PC-9 (cell line): ENCODE data around the gene LSS. TPM values are rescaled to one million over a fixed set of nuclear protein-coding genes. Genes with fewer than 3 reads are reported as not detected.

Source experiments
- BruUV-seq: library from RNA; stranded (reverse); fragments of 400-500 nt; replicated peaks from 2 replicates; lab custom pipeline; 2021; lab: Mats Ljungman, UMichigan
- CTCF ChIA-PET: fragments of 300-600 bp; sonication (Branson Sonifier 250); formaldehyde crosslinking; loops from one replicate; lab custom pipeline; 2022; ENCODE audit warnings: antibody characterized with exemption; lab: Charles Lee
- POLR2A ChIA-PET: fragments of 300-600 bp; sonication (Branson Sonifier 250); formaldehyde crosslinking; loops from one replicate; lab custom pipeline; 2022; ENCODE audit warnings: antibody characterized with exemption; ENCODE audit not compliant: unreplicated experiment; lab: Charles Lee
- DNase-seq, 2 experiments: peaks; one replicate each; pipeline versions ENCODE4 v3.0.0 to v3.0.0-alpha.2; 2015 to 2022; ENCODE audit warnings: mixed read lengths in 1 of 2
- H2AFZ ChIP-seq: fragments of 200-600 bp; sonication (generic); 2 replicates; pipeline ENCODE4 v1.8.1; 2017; ENCODE audit warnings: antibody characterized with exemption
- H3F3A ChIP-seq: fragments of 200-600 bp; sonication (generic); 2 replicates; pipeline ENCODE4 v1.8.1; 2017; ENCODE audit warnings: antibody characterized with exemption, mild to moderate bottlenecking, low read depth; ENCODE audit not compliant: insufficient read depth
- H3K27ac ChIP-seq: fragments of 200-600 bp; sonication (generic); 2 replicates; pipeline ENCODE4 v1.6.1; 2016; ENCODE audit warnings: mixed run types
- H3K27me3 ChIP-seq: fragments of 200-600 bp; sonication (generic); 2 replicates; pipeline ENCODE4 v1.6.1; 2016; ENCODE audit warnings: low read depth, mixed run types; ENCODE audit not compliant: insufficient read depth
- H3K36me3 ChIP-seq: fragments of 200-600 bp; sonication (generic); 2 replicates; pipeline ENCODE4 v1.6.1; 2016; ENCODE audit warnings: low read depth, mixed run types
- H3K4me1 ChIP-seq: fragments of 200-600 bp; sonication (generic); replicated peaks from 2 replicates; pipeline ENCODE4 v1.6.1; 2016; ENCODE audit warnings: mixed run types; ENCODE audit not compliant: insufficient read depth
- H3K4me2 ChIP-seq: fragments of 200-600 bp; sonication (generic); 2 replicates; pipeline ENCODE4 v1.6.1; 2017; ENCODE audit warnings: mixed run types
- H3K4me3 ChIP-seq: fragments of 200-600 bp; sonication (generic); 2 replicates; pipeline ENCODE4 v1.6.1; 2016; ENCODE audit warnings: mixed run types
- H3K79me2 ChIP-seq: fragments of 200-600 bp; sonication (generic); 2 replicates; pipeline ENCODE4 v1.6.1; 2017; ENCODE audit warnings: low read depth, mixed run types
- H3K9me2 ChIP-seq: fragments of 200-600 bp; sonication (generic); 2 replicates; pipeline ENCODE4 v1.8.1; 2017; ENCODE audit warnings: mild to moderate bottlenecking; ENCODE audit not compliant: insufficient read depth
- H3K9me3 ChIP-seq: fragments of 200-600 bp; sonication (generic); 2 replicates; pipeline ENCODE4 v1.8.1; 2016; ENCODE audit warnings: low read depth; ENCODE audit not compliant: insufficient read depth
- H4K20me1 ChIP-seq: fragments of 200-600 bp; sonication (generic); 2 replicates; pipeline ENCODE4 v1.8.1; 2017; ENCODE audit not compliant: insufficient read depth
- EZH2 ChIP-seq: fragments of 200-600 bp; sonication (generic); IDR thresholded peaks from 2 replicates; pipeline ENCODE4 v1.8.0; 2017; ENCODE audit warnings: antibody characterized with exemption, low read depth
- intact Hi-C: fragments of 100-400 bp; cut with micrococcal nuclease; formaldehyde crosslinking; loops from one replicate; pipeline ENCODE4 v1.10.0; 2022; ENCODE audit not compliant: unreplicated experiment
- total RNA-seq: library from RNA; stranded (reverse); gene quantifications from 2 replicates; pipeline ENCODE4 v1.2.3, GENCODE V29; 2021
- TF ChIP-seq, protein P1 (sequence below): fragments of 200-600 bp; sonication (generic); conservative IDR thresholded peaks from 2 replicates; pipeline ENCODE4 v1.6.1; 2017; ENCODE audit warnings: mixed run types, antibody characterized with exemption, mild to moderate bottlenecking, moderate library complexity

The LSS gene
- total RNA-seq, 1 experiment from 2014 or later = 92.3 TPM

DNA sequence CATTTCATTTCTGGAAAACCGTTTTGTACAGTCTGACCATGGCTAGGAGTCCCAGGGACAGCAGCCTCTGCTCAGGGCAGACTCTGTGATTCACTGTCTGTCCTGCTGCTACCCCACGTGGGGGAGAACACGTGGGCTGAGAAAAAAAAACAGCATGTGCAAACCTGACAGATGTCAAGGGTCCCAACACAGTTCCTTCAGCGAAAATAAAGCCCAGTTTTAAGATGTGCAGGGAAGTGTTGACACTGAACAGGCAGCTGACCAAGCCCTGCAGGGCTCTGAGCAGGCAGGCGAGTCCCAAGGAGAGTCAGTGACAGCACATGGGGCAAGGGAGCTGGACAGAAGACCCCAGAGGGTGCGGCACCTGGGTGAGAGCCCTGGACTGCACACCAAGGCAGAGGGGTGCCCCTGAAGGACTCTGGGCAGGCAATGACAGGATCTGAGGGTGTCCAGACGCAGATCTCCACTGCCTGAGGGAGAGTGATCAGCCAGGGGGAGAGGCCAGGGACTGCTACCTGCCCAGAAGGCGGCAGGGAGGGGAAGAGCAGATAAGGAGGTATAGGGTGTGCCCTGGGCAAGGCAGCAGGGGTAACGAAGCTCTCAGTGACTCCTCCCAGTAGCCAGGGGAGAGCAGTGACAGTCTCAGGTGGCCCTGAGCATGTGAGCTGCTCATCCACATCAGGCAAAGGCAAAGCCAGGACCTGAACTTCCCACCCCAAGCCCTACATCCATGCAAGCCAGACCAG is 39.2 kb downstream of the LSS start:
- H3F3A ChIP-seq = peaks cover 11% of the 10 kb centered on the region
- no peak overlapping the region for H2AFZ ChIP-seq
- no peaks in the 10 kb centered on the region for H3K79me2 ChIP-seq
- intact Hi-C loops = no loop called here
- no peak overlapping the region for H3K4me2 ChIP-seq
- no peak overlapping the region for H3K27ac ChIP-seq
- TSS peak; percentile 39 for BruUV-seq
- no peaks in the 10 kb centered on the region for H3K9me2 ChIP-seq
- H3K9me3 ChIP-seq = no peaks in the 10 kb centered on the region
- CTCF ChIA-PET = no interaction called here
- H3K36me3 ChIP-seq = no peaks in the 10 kb centered on the region
- H3K4me1 ChIP-seq = peaks cover 16% of the 10 kb centered on the region
- peaks cover 3% of the 10 kb centered on the region; the same call in 1 of the 2 replicates for H4K20me1 ChIP-seq
- no peak for DNase-seq
- TF ChIP-seq, protein P1, sequence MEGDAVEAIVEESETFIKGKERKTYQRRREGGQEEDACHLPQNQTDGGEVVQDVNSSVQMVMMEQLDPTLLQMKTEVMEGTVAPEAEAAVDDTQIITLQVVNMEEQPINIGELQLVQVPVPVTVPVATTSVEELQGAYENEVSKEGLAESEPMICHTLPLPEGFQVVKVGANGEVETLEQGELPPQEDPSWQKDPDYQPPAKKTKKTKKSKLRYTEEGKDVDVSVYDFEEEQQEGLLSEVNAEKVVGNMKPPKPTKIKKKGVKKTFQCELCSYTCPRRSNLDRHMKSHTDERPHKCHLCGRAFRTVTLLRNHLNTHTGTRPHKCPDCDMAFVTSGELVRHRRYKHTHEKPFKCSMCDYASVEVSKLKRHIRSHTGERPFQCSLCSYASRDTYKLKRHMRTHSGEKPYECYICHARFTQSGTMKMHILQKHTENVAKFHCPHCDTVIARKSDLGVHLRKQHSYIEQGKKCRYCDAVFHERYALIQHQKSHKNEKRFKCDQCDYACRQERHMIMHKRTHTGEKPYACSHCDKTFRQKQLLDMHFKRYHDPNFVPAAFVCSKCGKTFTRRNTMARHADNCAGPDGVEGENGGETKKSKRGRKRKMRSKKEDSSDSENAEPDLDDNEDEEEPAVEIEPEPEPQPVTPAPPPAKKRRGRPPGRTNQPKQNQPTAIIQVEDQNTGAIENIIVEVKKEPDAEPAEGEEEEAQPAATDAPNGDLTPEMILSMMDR = no peak
- no peak for TF ChIP-seq EZH2
- POLR2A ChIA-PET = no interaction called here
- no peak overlapping the region for H3K4me3 ChIP-seq
- H3K27me3 ChIP-seq = no peaks in the 10 kb centered on the region

DNA sequence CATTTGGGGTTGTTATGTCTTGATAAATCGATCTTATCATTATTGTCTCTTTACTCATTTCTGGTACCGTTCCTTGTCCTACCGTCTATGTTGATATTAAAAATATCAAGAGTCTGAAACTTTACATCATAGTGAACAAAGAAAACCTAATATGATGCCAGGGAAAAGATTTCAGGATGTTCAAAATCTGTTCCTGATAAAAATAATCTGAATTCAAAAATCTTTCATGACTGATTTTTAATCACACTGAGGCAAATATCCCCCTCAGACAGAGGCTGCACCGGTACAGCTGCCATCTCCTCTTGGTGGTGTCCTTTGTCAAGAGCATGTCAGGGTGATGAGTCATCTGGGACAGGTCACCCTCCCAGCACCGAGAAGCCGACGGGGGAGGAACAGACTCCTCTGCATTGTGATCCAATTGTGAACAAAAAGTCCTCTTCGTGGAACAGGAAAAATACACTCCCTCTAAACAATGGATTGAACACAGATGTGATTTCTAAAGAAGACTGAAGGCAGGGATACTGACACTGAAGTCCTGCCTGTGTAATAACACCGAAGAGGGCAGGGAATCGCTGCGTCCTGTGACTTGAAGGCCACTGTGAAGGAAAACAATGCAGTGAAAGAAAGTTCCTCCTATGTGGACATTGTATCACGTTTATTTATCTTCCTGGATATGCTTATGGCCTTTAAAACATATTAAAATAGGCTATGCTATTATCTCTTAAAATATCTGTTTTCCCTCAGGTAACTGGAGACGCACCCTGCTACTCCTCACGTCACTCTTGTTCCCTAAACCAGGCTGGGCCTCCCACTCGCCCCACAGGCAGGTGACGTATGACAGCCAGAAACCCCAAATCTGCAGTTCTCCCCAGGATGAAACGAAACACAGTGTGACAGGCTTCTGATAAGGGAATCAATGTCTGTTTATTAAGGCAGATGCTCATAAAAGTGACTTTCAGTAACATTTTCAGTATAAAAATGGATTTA is 40.1 kb downstream of the LSS start:
- Histone ChIP-seq H3K4me3 (no peak overlapping the region), H3K9me3 (no peaks in the 10 kb centered on the region), H2AFZ (no peak overlapping the region), H3F3A (peaks cover 11% of the 10 kb centered on the region), H3K36me3 (no peaks in the 10 kb centered on the region), H3K27ac (no peak overlapping the region), H4K20me1 (peaks cover 3% of the 10 kb centered on the region; the same call in 1 of the 2 replicates), H3K4me1 (peaks cover 16% of the 10 kb centered on the region), H3K79me2 (no peaks in the 10 kb centered on the region), H3K9me2 (no peaks in the 10 kb centered on the region), H3K27me3 (no peaks in the 10 kb centered on the region), H3K4me2 (peak overlapping the region; percentile 37)
- no peak for TF ChIP-seq EZH2
- TF ChIP-seq, protein P1 = no peak
- DNase-seq = peak; percentile 65 to 72
- no TSS peak for BruUV-seq
- CTCF ChIA-PET = no interaction called here
- POLR2A ChIA-PET = no interaction called here
- intact Hi-C loops = loop anchor here (1.0 kb wide), 1 partner anchor 40 kb away; the partner anchor contains the start of gene LSS

DNA sequence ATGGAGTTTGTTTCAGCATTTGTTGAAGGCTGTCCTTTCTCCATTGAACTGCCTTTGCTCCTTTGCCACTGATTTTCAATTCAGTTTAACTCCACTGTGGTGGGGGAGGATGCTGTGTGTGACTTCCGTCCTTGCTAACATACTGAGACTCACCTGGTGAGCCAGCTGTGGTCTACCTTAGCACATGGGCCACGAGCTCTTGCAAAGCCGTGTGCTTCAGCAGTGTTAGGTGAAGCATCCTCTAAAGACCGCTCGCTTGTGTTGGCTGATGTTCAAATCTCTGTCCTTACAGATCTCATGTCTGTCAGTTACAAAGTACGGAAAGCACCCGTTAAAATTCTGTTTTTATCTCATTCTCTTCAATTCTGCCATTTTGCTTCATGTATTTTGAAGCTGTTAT is 40.8 kb downstream of the LSS start:
- intact Hi-C loops = loop anchor here (1.0 kb wide), 1 partner anchor 40 kb away; the partner anchor contains the start of gene LSS
- peaks cover 16% of the 10 kb centered on the region for H3K4me1 ChIP-seq
- CTCF ChIA-PET = no interaction called here
- POLR2A ChIA-PET = no interaction called here
- H3K4me3 ChIP-seq = no peak overlapping the region
- H3K27me3 ChIP-seq = no peaks in the 10 kb centered on the region
- peaks cover 3% of the 10 kb centered on the region; the same call in 1 of the 2 replicates for H4K20me1 ChIP-seq
- no peaks in the 10 kb centered on the region for H3K36me3 ChIP-seq
- no peaks in the 10 kb centered on the region for H3K9me2 ChIP-seq
- H3K4me2 ChIP-seq = peak overlapping the region; percentile 37; the same call in 1 of the 2 replicates
- BruUV-seq = no TSS peak
- TF ChIP-seq, protein P1 = no peak
- no peak for TF ChIP-seq EZH2
- no peak overlapping the region for H2AFZ ChIP-seq
- H3K9me3 ChIP-seq = no peaks in the 10 kb centered on the region
- DNase-seq = no peak
- no peaks in the 10 kb centered on the region for H3K79me2 ChIP-seq
- H3K27ac ChIP-seq = no peak overlapping the region
- H3F3A ChIP-seq = peaks cover 11% of the 10 kb centered on the region
